Stimulated activated CD8-positive, alpha-beta memory T cell treated with anti-CD3 and anti-CD28 coated beads, Interleukin-7, amount 100 ng/mL, for 4 hours (primary cell): ENCODE results near the gene LGALS1.

Experiments
- DNase-seq, 2 donors: peaks; one replicate each; pipeline ENCODE4 v3.0.0-alpha.2; 2020; ENCODE audit warnings: low read depth in 2 of 2

Gene LGALS1

DNA sequence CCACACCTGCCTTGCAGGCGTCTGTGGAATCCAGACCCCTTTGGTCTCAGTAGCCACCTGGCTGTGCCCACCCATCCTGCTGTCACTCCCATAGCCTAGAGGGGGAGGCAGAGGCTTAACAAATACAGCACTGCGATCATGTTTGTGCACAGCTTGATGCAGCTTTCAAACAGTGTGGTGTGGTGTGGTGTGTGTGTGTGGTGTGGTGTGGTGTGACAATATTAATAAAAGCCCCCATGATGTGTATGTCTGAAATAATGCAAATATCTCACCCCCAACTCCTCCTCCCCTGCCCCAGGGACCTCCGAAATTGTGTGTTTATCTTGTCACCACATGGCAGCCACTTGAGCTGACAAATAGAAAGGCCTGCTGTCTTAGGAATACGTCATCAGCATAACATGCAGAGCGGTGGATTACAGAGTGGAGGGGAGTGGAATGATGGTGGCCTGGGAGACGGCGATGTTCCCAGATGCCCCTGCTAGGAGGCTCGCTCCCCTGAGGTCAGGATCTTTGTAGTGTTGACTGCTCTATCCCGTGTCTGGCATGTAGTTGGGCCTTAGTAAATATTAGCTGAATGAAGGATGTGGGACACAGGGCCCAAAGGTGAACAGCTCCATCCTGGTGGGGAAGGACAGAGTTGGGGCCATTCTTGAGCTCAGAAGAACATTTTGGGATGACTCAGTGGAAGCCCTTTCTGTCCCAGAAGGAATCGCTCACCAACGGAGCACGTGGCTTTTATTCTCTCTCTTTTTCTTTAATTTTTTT lies 14.1 kb upstream of the LGALS1 start:
- no peak for DNase-seq

DNA sequence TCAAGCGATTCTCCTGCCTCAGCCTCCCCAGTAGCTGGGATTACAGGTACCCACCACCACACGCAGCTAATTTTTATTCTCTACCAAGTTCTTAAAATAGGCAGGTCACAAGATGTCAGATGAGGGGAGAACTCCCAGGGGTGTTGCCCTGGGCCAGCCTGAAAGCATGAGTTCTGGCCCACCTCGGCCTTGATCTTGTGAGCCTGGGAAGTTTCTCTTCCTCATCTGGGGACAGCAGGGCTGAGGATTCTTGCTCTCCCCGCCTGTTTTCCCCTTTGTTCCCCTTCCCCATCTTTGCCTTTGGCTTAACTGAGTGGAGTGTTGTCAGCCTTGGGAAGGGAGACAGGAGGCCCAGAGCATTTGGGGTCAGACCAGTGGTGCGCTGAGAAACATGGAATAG lies 13.4 kb upstream of the LGALS1 start:
- DNase-seq: no peak

DNA sequence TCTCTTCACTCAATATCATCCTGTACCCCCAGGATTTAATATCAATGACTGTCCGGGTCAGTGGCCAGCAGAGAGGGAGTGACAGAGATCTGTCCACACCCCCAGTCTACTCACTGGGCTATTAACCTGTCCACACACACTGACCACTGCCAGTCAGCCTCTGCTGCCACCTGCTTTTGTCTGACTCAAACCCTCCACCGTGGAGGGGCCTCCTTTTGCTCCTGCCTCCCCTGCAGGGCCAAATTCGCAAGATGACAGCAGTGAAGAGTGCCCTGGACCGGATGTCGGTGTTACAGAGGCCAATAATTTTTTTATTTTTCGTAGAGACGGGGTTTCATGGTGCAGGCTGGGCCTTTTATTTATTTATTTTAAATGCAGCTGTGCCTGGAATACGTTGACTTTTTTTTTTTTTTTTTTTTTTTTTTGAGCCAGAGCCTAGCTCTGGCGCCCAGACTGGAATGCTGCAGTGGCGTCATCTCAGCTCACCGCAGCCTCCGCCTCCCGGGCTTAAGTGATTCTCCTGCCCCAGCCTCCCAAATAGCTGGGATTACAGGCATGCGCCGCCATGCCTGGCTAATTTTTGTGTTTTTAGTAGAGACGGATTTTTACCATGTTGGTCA lies 11.8 kb upstream of the LGALS1 start:
- no peak for DNase-seq

DNA sequence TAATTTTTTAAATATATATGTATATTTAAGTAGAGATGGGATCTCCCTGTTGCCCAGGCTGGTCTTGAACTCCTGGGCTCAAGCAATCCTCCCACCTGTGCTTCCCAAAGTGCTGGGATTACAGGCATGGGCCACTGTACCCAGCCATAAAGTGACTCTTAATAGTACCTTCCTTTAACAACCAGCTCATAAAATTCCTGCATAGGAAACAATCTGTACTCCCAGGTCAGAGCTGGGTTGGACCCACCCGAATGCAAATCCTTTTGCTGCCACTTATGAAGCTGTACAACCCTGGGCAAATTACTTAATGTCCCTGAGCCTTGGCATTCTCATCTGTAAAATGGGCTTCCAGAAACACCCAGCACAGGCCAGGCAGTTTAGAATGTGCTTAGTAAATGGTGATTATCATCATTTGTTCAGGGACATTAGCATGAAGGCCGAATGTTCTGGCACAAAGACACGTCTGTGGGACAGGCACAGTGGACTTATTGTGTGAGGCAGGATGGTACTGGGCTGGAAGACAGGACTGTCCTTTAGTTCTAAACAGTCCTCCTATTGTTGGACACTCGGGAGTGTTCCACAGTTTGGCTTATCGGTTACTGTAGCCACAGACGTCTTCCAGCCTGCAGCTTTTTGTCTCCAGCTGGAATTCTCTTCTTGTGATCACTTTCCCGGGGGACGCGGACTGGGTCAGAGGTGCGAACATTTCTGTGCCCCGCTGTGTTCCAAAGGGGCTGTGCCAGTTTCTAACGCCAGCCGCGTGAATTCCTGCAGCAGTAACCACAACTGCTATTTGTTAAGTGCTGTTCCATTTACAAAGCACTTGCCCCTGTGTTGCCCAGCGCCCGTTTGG lies 11.0 kb upstream of the LGALS1 start:
- no peak for DNase-seq

DNA sequence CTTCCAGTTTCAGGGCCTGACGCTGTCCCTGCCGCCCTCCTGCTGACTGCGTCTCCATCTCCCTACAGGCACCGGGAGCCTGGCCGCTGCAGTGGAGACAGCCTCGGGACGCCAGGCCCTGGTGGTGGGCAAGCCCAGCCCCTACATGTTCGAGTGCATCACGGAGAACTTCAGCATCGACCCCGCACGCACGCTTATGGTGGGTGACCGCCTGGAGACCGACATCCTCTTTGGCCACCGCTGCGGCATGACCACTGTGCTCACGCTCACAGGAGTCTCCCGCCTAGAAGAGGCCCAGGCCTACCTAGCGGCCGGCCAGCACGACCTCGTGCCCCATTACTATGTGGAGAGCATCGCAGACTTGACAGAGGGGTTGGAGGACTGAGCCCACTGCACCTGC lies 9.9 kb upstream of the LGALS1 start:
- DNase-seq: no peak

DNA sequence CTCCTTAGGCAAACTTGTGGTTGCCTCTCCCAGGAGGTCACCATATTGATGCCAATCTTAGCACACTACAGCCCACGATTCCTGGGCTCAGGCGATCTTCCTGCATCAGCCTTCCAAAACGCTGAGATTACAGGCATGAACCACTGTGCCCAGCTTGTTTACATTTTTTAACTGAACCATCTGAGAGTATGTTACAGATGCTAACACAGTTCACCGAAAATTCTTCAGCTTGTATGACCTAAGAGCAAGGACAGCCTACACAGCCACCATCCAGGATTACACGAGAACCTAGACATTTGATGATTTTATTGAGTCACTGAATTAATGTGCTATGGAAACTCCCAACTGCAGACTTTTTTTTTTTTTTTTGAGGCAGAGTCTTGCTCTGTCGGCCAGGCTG lies 5.8 kb upstream of the LGALS1 start:
- no peak for DNase-seq

DNA sequence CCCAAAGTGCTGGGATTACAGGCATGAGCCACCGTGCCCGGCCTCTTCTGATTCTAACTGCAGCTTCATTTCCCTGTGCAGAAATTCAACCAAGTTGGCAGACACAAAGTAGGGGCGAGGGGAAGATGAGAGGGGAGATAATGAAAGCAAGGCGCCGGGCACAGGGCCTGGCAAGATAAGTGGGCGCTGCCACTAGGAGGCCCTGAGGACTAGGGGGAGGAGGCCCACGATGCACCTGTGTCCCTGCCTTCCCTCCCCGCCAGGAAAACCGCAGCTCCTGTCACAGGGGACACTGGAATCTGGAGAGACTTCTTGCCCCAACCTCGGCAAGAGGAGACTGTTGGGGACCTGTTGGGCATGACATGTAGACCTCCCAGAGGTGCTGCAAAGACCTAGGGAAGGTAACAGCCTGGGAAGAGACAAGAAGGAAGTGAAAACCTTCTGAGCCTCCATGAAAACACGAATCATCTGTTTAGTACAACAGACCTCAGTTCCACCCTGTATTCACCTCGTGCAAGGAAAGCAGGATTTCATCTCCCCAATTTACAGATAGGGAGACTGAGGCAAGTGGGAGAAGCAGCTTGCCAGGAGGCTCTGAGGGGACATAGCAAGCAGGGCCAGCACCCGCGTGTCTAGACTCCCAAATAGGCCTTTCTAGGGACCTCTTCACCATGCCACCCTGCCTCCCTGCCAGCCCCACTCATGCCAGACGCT lies 3.1 kb upstream of the LGALS1 start:
- no peak for DNase-seq

DNA sequence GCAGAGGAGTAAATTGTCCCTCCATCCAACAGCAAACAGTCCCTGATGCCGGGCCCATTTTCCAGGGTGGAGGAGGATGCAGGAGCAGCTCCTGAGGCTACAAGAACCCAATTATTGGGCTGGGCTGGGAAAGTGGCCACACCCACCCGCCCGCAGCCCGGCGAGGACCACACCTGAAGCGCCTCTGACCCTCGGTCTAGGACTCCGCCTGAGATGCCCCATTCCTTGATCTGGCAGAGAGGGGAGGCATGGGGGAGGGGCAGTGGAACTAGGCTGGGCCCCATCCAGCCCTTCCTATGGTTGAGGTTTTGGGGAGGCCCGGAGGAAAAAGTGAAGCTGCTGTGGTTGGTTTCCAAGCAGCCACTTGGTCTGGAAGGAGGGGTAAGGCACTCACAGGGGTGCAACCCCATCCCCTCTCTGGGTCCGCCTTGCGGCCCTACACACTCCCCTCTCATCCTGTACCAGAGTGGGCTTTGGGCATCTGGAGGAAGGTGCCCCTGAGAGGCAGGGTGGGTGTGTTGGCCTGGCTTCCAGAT lies 2.4 kb upstream of the LGALS1 start:
- no peak for DNase-seq

DNA sequence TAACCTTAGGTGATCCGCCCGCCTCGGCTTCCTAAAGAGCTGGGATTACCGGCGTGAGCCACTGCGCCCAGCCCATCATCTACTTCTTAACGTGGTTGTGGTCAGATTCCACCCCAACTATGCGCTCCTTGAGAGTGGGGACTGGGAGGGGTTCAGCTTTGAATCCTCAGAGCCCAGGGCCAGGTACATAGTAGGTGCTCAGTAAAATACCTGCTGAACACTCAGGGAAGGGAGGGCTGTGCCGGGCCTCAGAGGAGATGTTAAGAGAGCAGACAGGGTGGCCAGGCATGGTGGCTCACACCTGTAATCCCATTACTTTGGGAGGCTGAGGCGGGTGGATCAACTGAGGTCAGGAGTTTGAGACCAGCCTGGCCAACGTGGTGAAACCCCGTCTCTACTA lies 1.2 kb upstream of the LGALS1 start:
- no peak for DNase-seq

DNA sequence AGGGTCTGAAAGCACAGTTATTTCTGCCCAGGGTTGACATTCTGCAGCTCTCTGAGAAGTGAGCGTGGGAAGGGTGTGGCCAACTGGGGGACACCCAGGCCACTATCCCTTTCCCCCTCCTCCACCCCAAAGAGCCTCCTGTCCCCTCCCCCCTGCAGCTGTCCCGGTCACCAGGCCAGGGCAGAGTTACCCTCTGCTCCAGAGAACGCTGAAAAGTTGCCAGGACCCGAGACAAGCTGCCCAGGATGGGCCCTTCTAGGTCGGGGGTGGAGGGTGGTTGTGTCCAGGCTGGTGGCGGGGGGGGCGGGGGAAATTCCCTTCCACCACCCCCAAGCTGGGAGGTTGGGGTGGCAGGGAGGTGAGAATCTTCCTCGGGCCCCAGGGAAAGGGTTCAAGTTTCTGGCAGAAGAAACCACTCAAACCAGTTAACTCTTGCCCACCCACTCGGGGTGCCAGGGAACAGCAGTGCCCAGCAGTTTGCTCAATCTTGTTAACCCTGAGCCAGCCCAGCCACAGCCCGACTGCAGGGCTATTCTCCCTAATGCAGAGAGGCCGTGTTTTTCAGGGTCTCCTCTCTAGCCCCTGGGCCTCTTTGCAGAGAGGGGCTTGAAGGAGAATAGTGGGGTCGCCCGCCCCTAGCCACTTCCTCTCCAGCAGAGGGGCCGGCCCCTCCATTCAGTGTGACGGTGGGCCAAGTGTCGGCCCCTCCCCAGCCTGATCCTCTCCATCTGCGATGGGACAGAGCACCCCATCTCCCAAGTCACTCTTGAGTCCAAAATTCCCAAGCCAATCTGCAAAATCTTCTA lies 697 bp downstream of the LGALS1 start:
- peak in 1 of 2 donors; percentile 34 for DNase-seq

DNA sequence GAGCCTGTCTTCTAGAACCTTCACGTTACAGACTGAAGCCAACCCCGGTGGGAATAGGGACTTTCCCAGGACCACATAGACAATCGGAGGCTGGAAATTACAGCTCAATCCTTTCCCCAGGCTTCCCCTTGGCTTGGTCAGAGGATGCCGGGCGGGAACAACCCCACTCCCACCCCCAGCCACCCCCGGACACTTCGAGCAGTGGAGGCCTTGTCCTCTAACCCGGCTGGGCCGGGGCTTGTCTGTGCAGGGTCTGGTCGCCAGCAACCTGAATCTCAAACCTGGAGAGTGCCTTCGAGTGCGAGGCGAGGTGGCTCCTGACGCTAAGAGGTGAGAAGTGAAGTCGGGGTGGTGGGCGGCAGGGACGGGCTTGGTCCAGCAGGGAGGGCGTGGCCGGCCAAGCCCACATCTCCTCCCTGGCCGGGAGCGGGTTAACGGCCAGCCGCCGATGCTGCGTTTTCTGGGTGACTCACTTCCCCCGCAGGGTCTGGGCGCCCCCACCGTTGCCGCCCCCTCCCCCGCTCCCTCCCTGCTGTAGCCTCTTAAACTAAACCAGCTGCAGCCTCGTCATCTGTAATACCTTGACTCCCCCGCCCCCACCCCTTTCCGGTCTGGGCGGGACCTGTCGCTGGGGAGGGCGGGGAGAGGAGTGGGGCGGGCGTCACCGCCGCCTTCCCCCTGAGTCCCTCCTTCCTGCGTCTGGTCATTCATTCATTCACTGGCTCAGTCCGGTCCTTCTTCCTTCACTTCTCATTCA lies 1.5 kb downstream of the LGALS1 start:
- peak; percentile 92 to 94 for DNase-seq

DNA sequence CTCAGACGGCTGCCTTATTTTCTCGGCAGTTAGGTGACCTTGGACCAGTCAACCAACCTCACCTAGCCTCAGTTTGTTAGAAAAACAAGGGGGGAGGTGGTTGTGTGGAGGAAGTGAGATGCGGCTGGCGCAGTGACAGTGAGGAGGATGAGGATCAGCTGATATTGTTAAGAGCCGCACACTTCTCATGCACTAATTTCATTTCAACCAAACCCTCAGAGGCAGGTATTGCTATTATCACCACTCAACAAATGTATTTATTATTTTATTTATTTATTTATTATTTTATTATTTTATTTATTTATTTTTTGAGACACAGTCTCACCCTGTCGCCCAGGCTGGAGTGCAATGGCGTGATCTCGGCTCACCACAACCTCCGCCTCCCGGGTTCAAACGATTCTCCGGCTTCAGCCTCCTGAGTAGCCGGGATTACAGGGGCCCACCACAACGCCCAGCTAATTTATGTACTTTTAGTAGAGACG lies 2.1 kb downstream of the LGALS1 start:
- DNase-seq: peak in 1 of 2 donors; percentile 35

DNA sequence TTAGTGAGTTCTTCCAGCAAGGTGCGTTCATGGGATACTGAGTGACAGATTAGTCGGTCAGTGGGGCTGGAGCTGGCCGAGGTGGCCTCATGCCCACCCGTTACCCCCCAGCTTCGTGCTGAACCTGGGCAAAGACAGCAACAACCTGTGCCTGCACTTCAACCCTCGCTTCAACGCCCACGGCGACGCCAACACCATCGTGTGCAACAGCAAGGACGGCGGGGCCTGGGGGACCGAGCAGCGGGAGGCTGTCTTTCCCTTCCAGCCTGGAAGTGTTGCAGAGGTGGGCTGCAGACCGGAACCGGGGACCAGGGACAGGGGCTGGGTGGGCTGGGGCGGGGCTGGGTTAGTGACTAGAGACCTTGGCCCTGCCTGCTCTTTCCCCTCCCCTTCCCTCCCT lies 2.9 kb downstream of the LGALS1 start:
- no peak for DNase-seq

DNA sequence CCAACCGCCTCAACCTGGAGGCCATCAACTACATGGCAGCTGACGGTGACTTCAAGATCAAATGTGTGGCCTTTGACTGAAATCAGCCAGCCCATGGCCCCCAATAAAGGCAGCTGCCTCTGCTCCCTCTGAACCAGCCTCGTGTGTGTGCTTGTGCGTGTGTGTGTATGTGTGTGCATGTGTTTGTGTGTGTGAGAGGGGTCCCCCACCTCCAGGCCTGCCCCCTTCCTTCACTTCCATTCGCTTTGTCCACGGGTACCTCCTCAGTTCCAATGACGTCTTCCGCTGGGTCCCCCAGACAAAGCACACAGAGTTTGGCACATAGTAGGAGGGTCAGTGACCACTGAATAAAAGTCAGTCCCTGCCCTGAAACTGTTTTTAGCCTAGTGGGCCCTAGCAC lies 4.2 kb downstream of the LGALS1 start:
- no peak for DNase-seq

DNA sequence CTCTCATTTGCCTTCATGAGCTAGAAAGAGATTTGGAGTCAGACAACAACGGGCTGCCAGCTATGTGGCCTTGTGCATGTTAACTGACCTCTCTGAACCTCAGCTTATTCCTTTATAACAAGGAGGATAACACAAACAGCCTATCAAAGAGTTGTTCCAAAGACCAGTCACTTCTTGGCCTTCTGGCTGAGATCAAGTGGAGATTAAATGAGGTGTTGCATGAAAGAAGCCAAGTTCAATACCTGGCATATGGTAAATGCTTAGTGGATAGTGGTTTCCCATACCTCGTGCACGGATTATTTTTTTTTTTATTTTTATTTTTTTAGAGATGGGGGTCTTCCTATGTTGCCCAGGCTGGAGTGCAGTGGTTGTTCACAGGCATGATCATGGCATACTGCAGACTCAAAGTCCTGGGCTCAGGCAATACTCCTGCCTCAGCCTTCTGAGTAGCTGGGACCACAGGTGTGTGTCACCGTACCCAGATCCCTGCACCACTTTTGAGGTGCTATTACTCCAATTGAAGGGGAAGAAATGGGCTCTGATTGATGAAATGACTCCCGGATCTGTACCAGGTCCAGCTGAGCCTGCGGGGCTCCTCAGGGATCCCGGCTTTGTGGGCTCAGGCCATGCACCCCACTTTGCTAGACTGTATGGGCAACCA lies 4.9 kb downstream of the LGALS1 start:
- no peak for DNase-seq

DNA sequence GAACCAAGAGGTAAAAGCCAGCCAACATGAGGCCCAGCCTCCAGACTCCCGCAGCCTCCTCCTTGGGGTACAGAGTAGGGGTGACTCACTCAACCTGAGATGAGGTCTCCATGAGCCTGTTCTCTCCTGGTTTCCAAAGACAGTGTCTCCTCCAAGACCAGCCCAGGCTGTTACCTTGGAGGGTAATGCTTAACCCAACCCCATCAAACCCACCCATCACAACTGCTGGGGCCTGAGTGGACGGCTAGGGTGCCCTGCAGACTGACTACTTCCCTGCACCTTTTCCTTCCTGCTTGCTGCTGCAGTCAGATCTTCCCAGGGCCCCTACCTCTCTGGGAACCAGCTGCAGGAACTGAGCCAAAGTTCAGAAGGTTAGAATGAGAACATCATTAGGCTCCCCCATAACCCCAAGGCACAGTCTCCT lies 5.6 kb downstream of the LGALS1 start:
- no peak for DNase-seq

DNA sequence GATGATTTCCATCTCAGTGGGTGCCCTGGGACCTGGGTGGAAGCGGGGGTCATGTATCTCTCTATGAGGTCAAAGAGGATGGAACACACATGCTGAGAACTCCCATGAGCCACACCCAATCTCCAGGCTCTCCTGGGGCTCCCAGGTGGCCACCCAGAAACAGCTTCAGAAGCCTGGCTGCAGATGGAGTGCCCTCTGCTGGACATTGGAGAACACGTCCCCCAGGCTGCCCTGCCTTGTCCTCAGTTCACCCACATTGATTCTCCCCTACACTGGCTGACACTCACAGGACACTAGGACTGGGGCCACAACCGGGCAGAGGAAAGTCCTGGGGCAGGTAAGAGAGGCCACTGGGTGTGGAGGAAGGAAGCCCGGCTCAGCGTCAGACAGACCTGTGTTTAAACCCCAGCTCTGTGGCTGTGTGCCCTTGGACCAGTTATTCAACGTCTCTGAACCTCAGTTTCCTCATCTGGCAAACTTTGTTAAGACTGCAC lies 6.2 kb downstream of the LGALS1 start:
- peak; percentile 46 to 53 for DNase-seq

DNA sequence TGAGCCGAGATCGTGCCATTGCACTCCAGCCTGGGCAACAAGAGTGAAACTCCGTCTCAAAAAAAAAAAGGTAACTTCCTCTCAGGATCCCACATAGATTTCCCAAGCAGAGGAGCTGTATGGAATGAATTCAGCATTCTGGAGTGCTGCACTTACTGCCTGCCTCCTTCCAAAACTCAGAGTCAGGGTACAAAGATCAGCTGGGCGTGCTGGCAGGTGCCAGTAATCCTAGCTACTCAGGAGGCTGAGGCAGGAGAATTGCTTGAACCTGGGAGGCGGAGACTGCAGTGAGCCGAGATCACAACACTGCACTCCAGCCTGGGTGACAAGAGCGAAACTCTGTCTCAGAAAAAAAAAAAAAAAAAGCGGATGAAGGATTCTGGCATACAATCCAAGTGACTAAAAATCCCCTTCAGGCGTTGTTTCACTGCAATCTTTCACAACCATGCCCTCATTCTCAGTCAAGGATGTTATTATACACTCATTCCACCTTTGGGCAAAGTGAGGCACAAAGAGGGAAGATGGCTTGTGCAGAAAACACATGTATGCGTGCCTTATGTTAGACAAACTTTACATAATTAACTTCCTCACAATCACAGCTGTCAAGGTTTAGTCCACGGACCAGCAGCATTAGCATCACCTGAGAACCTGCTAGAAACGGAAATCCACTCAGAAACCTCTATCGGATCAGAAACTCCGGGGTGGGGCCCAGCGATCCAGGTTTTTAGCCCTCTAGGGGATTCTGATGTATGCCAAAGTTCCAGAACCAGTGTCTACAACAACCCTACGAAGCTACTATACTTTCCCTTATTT lies 9.6 kb downstream of the LGALS1 start:
- DNase-seq: no peak
